Right atrium auricular region (tissue), 2 donors: ENCODE results near the gene CCDC91. TPM values are rescaled to one million over a fixed set of nuclear protein-coding genes. Genes with fewer than 3 reads are reported as not detected.

Experiments
- DNase-seq: peaks from one replicate; pipeline ENCODE4 v3.0.0-alpha.2; 2019; ENCODE audit warnings: low spot score
- H3K27ac ChIP-seq, 2 donors: fragments of 200-600 bp; sonication (generic); 1 replicate in 1 of 2; 2 replicates in 1 of 2; pipeline ENCODE4 v1.5.1; 2016 to 2019
- H3K27me3 ChIP-seq, 2 donors: fragments of 200-600 bp; sonication (generic); one replicate each; pipeline versions ENCODE4 v1.5.1 to v1.6.0; 2017 to 2019
- H3K36me3 ChIP-seq: fragments of 200-600 bp; sonication (generic); one replicate; pipeline ENCODE4 v1.5.1; 2016
- H3K4me1 ChIP-seq, 2 donors: fragments of 200-600 bp; sonication (generic); one replicate each; pipeline versions ENCODE4 v1.5.1 to v1.6.0; 2017 to 2019
- H3K4me3 ChIP-seq, 2 donors: fragments of 200-600 bp; sonication (generic); 1 replicate in 1 of 2; 2 replicates in 1 of 2; pipeline ENCODE4 v1.5.1; 2017 to 2019; ENCODE audit warnings: mild to moderate bottlenecking in 1 of 2, moderate library complexity in 1 of 2
- H3K9me3 ChIP-seq, 2 donors: fragments of 200-600 bp; sonication (generic); one replicate each; pipeline ENCODE4 v1.5.1; 2019
- CTCF ChIP-seq, 2 donors: fragments of 200-600 bp; sonication (generic); IDR thresholded peaks; one replicate each; pipeline ENCODE4 v1.5.1; 2019; ENCODE audit warnings: antibody characterized with exemption in 2 of 2
- total RNA-seq, 2 donors: library from RNA; depleted of rRNA; stranded (reverse); fragments of >200 nt; gene quantifications; one replicate each; pipeline ENCODE4 v1.1.0, GENCODE V29; 2016

The CCDC91 gene
- total RNA-seq, 2 donors from 2014 or later = 33.6 to 36.1 TPM

GRCh38 chr12:28527631-28528249 lies 337.5 kb downstream of the CCDC91 start:
- H3K27me3 ChIP-seq = no peaks in the 10 kb centered on the region
- no peak overlapping the region for H3K4me3 ChIP-seq
- peaks cover 0 to 14% of the 10 kb centered on the region in 2 donors for H3K9me3 ChIP-seq
- H3K4me1 ChIP-seq = no peaks in the 10 kb centered on the region
- no peak overlapping the region for H3K27ac ChIP-seq
- DNase-seq = no peak
- TF ChIP-seq CTCF (IDR thresholded peaks at IDR 0.05) = no peak
- H3K36me3 ChIP-seq = no peaks in the 10 kb centered on the region

GRCh38 chr12:28535216-28535615 lies 345.0 kb downstream of the CCDC91 start:
- peaks cover 0 to 4% of the 10 kb centered on the region in 2 donors for H3K4me1 ChIP-seq
- H3K36me3 ChIP-seq = no peaks in the 10 kb centered on the region
- H3K27ac ChIP-seq = no peak overlapping the region
- no peak for DNase-seq
- H3K9me3 ChIP-seq = no peaks in the 10 kb centered on the region
- no peak for TF ChIP-seq CTCF (IDR thresholded peaks at IDR 0.05)
- no peaks in the 10 kb centered on the region for H3K27me3 ChIP-seq
- H3K4me3 ChIP-seq = no peak overlapping the region

- peaks cover 0 to 4% of the 10 kb centered on the region in 2 donors for H3K4me1 ChIP-seq
- no peaks in the 10 kb centered on the region for H3K36me3 ChIP-seq
- no peak overlapping the region for H3K27ac ChIP-seq
- no peaks in the 10 kb centered on the region for H3K27me3 ChIP-seq
- H3K9me3 ChIP-seq = no peaks in the 10 kb centered on the region
- no peak for TF ChIP-seq CTCF (IDR thresholded peaks at IDR 0.05)
- H3K4me3 ChIP-seq = no peak overlapping the region
- DNase-seq = no peak
Observed at GRCh38 chr12:28536088-28536487, 345.8 kb downstream of the CCDC91 start.

GRCh38 chr12:28537474-28537873 lies 347.2 kb downstream of the CCDC91 start:
- no peak for TF ChIP-seq CTCF (IDR thresholded peaks at IDR 0.05)
- H3K4me3 ChIP-seq = no peak overlapping the region
- H3K36me3 ChIP-seq = no peaks in the 10 kb centered on the region
- no peak for DNase-seq
- H3K9me3 ChIP-seq = no peaks in the 10 kb centered on the region
- H3K27ac ChIP-seq = no peak overlapping the region
- H3K4me1 ChIP-seq = peaks cover 0 to 4% of the 10 kb centered on the region in 2 donors
- H3K27me3 ChIP-seq = no peaks in the 10 kb centered on the region

- Histone ChIP-seq H3K27me3 (no peaks in the 10 kb centered on the region), H3K9me3 (no peaks in the 10 kb centered on the region), H3K27ac (no peak overlapping the region), H3K4me3 (no peak overlapping the region), H3K36me3 (no peaks in the 10 kb centered on the region), H3K4me1 (peaks cover 0 to 4% of the 10 kb centered on the region in 2 donors)
- no peak for TF ChIP-seq CTCF (IDR thresholded peaks at IDR 0.05)
- DNase-seq = no peak
Observed at GRCh38 chr12:28539691-28540323, 349.6 kb downstream of the CCDC91 start.
